NCI-H748 (cell line): ENCODE measurements around the gene DCDC1.
A peak's percentile ranks its signal among the peaks of the same experiment; 100 is the strongest.

Experiments used
- DNase-seq: peaks from one replicate; lab custom pipeline; 2025; ENCODE audit not compliant: unreplicated experiment; lab: John Stamatoyannopoulos, UW

The DCDC1 gene

GRCh38 chr11:31237819-31238760 is 131.4 kb downstream of the DCDC1 start:
- DNase-seq = peak; percentile 7

- peak; percentile 42 for DNase-seq
These were observed 133.4 kb downstream of the DCDC1 start for GRCh38 chr11:31236143-31236542.

- DNase-seq = peak; percentile 3
These were observed 136.1 kb downstream of the DCDC1 start for GRCh38 chr11:31233425-31233824.

GRCh38 chr11:31231601-31232000 is 137.9 kb downstream of the DCDC1 start:
- no peak for DNase-seq

GRCh38 chr11:31218847-31219246 is 150.7 kb downstream of the DCDC1 start:
- no peak for DNase-seq

GRCh38 chr11:31214372-31214771 is 155.2 kb downstream of the DCDC1 start:
- no peak for DNase-seq

GRCh38 chr11:31199378-31199777 is 170.2 kb downstream of the DCDC1 start:
- no peak for DNase-seq

GRCh38 chr11:31173926-31174680 is 195.4 kb downstream of the DCDC1 start:
- DNase-seq = no peak

- DNase-seq = peak; percentile 96
These were observed 208.8 kb downstream of the DCDC1 start for GRCh38 chr11:31160504-31161422.

GRCh38 chr11:31150841-31151240 is 218.7 kb downstream of the DCDC1 start:
- DNase-seq = no peak

- DNase-seq = no peak
These were observed 219.5 kb downstream of the DCDC1 start for GRCh38 chr11:31150011-31150410.

- DNase-seq = no peak
These were observed 227.8 kb downstream of the DCDC1 start for GRCh38 chr11:31141789-31142188.

GRCh38 chr11:31139479-31139878 is 230.1 kb downstream of the DCDC1 start:
- no peak for DNase-seq

GRCh38 chr11:31132531-31133421 is 236.8 kb downstream of the DCDC1 start:
- DNase-seq = no peak

GRCh38 chr11:31131760-31132159 is 237.8 kb downstream of the DCDC1 start:
- no peak for DNase-seq

- DNase-seq = peak; percentile 15
These were observed 242.2 kb downstream of the DCDC1 start for GRCh38 chr11:31127290-31127689.

GRCh38 chr11:31120428-31120827 is 249.1 kb downstream of the DCDC1 start:
- DNase-seq = no peak

GRCh38 chr11:31118566-31118965 is 251.0 kb downstream of the DCDC1 start:
- no peak for DNase-seq

- no peak for DNase-seq
These were observed 252.5 kb downstream of the DCDC1 start for GRCh38 chr11:31117038-31117437.

- DNase-seq = no peak
These were observed 255.1 kb downstream of the DCDC1 start for GRCh38 chr11:31114442-31114841.
